Parathyroid adenoma (tissue), 2 donors: ENCODE results near the gene AGR3.

ENCODE experiments used
- H2AFZ ChIP-seq: fragments of 300-600 bp; sonication (generic); one replicate; pipeline ENCODE4 v1.7.0; 2017; ENCODE audit warnings: antibody characterized with exemption, mild to moderate bottlenecking
- H3K27ac ChIP-seq: fragments of 300-600 bp; sonication (generic); one replicate; pipeline ENCODE4 v1.7.0; 2017
- H3K27me3 ChIP-seq: fragments of 300-600 bp; sonication (generic); one replicate; pipeline ENCODE4 v1.7.0; 2017; ENCODE audit warnings: low read length; ENCODE audit not compliant: control insufficient read depth, insufficient read depth
- H3K36me3 ChIP-seq: fragments of 300-600 bp; sonication (generic); one replicate; pipeline ENCODE4 v1.7.0; 2017; ENCODE audit warnings: low read length; ENCODE audit not compliant: control insufficient read depth, insufficient read depth
- H3K4me1 ChIP-seq: fragments of 300-600 bp; sonication (generic); one replicate; pipeline ENCODE4 v1.7.0; 2017; ENCODE audit warnings: control low read depth
- H3K4me2 ChIP-seq: fragments of 300-600 bp; sonication (generic); one replicate; pipeline ENCODE4 v1.7.0; 2017; ENCODE audit warnings: low read length
- H3K4me3 ChIP-seq: fragments of 300-600 bp; sonication (generic); one replicate; pipeline ENCODE4 v1.7.0; 2017; ENCODE audit warnings: low read depth, low read length
- H3K79me2 ChIP-seq: fragments of 300-600 bp; sonication (generic); one replicate; pipeline ENCODE4 v1.7.0; 2017; ENCODE audit warnings: control low read depth
- H3K9ac ChIP-seq: fragments of 300-600 bp; sonication (generic); one replicate; pipeline ENCODE4 v1.7.0; 2017; ENCODE audit warnings: mild to moderate bottlenecking
- H3K9me3 ChIP-seq: fragments of 300-600 bp; sonication (generic); one replicate; pipeline ENCODE4 v1.7.0; 2017; ENCODE audit warnings: low read length; ENCODE audit not compliant: control insufficient read depth
- CTCF ChIP-seq: fragments of 300-600 bp; sonication (generic); IDR thresholded peaks from one replicate; pipeline ENCODE4 v1.7.0; 2017; ENCODE audit warnings: antibody characterized with exemption, mild to moderate bottlenecking
- donor health status: primary hyperparathyroidism.

Gene AGR3

GRCh38 chr7:16812542-16813231 is 69.1 kb downstream of the AGR3 start:
- Histone ChIP-seq H3K27me3 (no peaks in the 10 kb centered on the region), H3K9ac (no peak overlapping the region), H3K4me3 (no peak overlapping the region), H3K27ac (no peak overlapping the region), H3K36me3 (no peaks in the 10 kb centered on the region), H3K4me2 (no peak overlapping the region), H3K9me3 (no peaks in the 10 kb centered on the region), H2AFZ (no peak overlapping the region), H3K4me1 (no peaks in the 10 kb centered on the region), H3K79me2 (no peaks in the 10 kb centered on the region)
- no peak for TF ChIP-seq CTCF

GRCh38 chr7:16811551-16811950 is 70.2 kb downstream of the AGR3 start:
- Histone ChIP-seq H3K4me3 (no peak overlapping the region), H3K79me2 (no peaks in the 10 kb centered on the region), H3K4me2 (no peak overlapping the region), H2AFZ (no peak overlapping the region), H3K9me3 (no peaks in the 10 kb centered on the region), H3K27ac (no peak overlapping the region), H3K36me3 (no peaks in the 10 kb centered on the region), H3K4me1 (no peaks in the 10 kb centered on the region), H3K27me3 (no peaks in the 10 kb centered on the region), H3K9ac (no peak overlapping the region)
- TF ChIP-seq CTCF = no peak

- Histone ChIP-seq H3K4me2 (no peak overlapping the region), H2AFZ (no peak overlapping the region), H3K4me1 (no peaks in the 10 kb centered on the region), H3K9me3 (no peaks in the 10 kb centered on the region), H3K4me3 (no peak overlapping the region), H3K27ac (no peak overlapping the region), H3K36me3 (no peaks in the 10 kb centered on the region), H3K9ac (no peak overlapping the region), H3K27me3 (no peaks in the 10 kb centered on the region), H3K79me2 (no peaks in the 10 kb centered on the region)
- TF ChIP-seq CTCF = no peak
Measured at GRCh38 chr7:16810573-16810972, 71.2 kb downstream of the AGR3 start.

GRCh38 chr7:16810112-16810511 is 71.7 kb downstream of the AGR3 start:
- no peak for TF ChIP-seq CTCF
- Histone ChIP-seq H3K36me3 (no peaks in the 10 kb centered on the region), H3K9ac (no peak overlapping the region), H3K9me3 (no peaks in the 10 kb centered on the region), H3K4me3 (no peak overlapping the region), H3K4me2 (no peak overlapping the region), H3K4me1 (no peaks in the 10 kb centered on the region), H3K27me3 (no peaks in the 10 kb centered on the region), H3K27ac (no peak overlapping the region), H2AFZ (no peak overlapping the region), H3K79me2 (no peaks in the 10 kb centered on the region)
